IMR-90 (cell line): Measurements from ENCODE around the gene CCDC184.

Experiments used
- BHLHE40 ChIP-seq: fragments of 150-350 bp; IDR thresholded peaks from 2 replicates; pipeline ENCODE4 v1.6.1; 2016; ENCODE audit warnings: mild to moderate bottlenecking, low read depth, low read length
- CEBPB ChIP-seq: IDR thresholded peaks from 2 replicates; pipeline ENCODE4 v1.6.1; 2012; ENCODE audit warnings: low read depth, low read length, improper control_type of control experiment
- CHD1 ChIP-seq: IDR thresholded peaks from 2 replicates; pipeline ENCODE4 v1.6.1; 2012; ENCODE audit warnings: low read depth, low read length, improper control_type of control experiment
- CTCF ChIP-seq: conservative IDR thresholded peaks from 2 replicates; pipeline ENCODE4 v1.5.1; 2012; ENCODE audit warnings: mild to moderate bottlenecking, low read depth, low read length, improper control_type of control experiment
- ELK1 ChIP-seq: fragments of 150-350 bp; IDR thresholded peaks from 2 replicates; pipeline ENCODE4 v1.6.1; 2016; ENCODE audit warnings: low read depth, mild to moderate bottlenecking, low read length, moderate library complexity, borderline replicate concordance
- FOS ChIP-seq: fragments of 150-350 bp; IDR thresholded peaks from 2 replicates; pipeline ENCODE4 v1.6.1; 2016; ENCODE audit warnings: low read depth, low read length
- MAFK ChIP-seq: IDR thresholded peaks from 2 replicates; pipeline ENCODE4 v1.6.1; 2012; ENCODE audit warnings: low read depth, low read length, improper control_type of control experiment
- MXI1 ChIP-seq: IDR thresholded peaks from 2 replicates; pipeline ENCODE4 v1.6.1; 2012; ENCODE audit warnings: low read depth, mild to moderate bottlenecking, low read length, moderate library complexity, borderline replicate concordance
- POLR2A ChIP-seq: IDR thresholded peaks from 2 replicates; pipeline ENCODE4 v1.6.1; 2012; ENCODE audit warnings: mild to moderate bottlenecking, low read depth, low read length
- RAD21 ChIP-seq: IDR thresholded peaks from 2 replicates; pipeline ENCODE4 v1.6.1; 2012; ENCODE audit warnings: low read length, improper control_type of control experiment
- RCOR1 ChIP-seq: IDR thresholded peaks from 2 replicates; pipeline ENCODE4 v1.6.1; 2012; ENCODE audit warnings: mild to moderate bottlenecking, low read length, improper control_type of control experiment; ENCODE audit not compliant: insufficient replicate concordance
- RFX5 ChIP-seq: IDR thresholded peaks from 2 replicates; pipeline ENCODE4 v1.8.0; 2012; ENCODE audit warnings: low read depth, mild to moderate bottlenecking, low read length, moderate library complexity
- SMC3 ChIP-seq: fragments of 150-350 bp; IDR thresholded peaks from 2 replicates; pipeline ENCODE4 v1.6.1; 2016; ENCODE audit warnings: low read depth, mild to moderate bottlenecking, antibody characterized with exemption, low read length, moderate library complexity
- USF2 ChIP-seq: fragments of 150-350 bp; IDR thresholded peaks from 2 replicates; pipeline ENCODE4 v1.6.1; 2017; ENCODE audit warnings: mild to moderate bottlenecking, antibody characterized with exemption, low read length, low read depth

- TF ChIP-seq CTCF (no peak), FOS (no peak), USF2 (no peak), BHLHE40 (no peak), POLR2A (no peak), RFX5 (no peak), RAD21 (no peak), CHD1 (no peak), RCOR1 (no peak), MXI1 (no peak), SMC3 (no peak), CEBPB (no peak), MAFK (no peak), ELK1 (no peak)
Observed at GRCh38 chr12:48219631-48220030, 36.2 kb downstream of the CCDC184 start.
